T-helper 22 cell (primary cell): ENCODE data around the gene ESF1.
"Not testable (repeated sequence)": the region's sequence is repeated elsewhere in the genome, so short reads cannot be mapped to it uniquely, and the experiment has no call there.

ENCODE experiments used
- DNase-seq: peaks from one replicate; pipeline ENCODE4 v3.0.0-alpha.2; 2020; ENCODE audit warnings: low read depth

The ESF1 gene

GRCh38 chr20:13790708-13791107 lies 6.0 kb upstream of the ESF1 start:
- no peak for DNase-seq

GRCh38 chr20:13788167-13788834 lies 3.6 kb upstream of the ESF1 start:
- DNase-seq: no peak

- no peak for DNase-seq
These were observed 1.6 kb upstream of the ESF1 start for GRCh38 chr20:13786143-13786828.

GRCh38 chr20:13784271-13784892 lies 337 bp downstream of the ESF1 start:
- no peak for DNase-seq

GRCh38 chr20:13783528-13783927 lies 1.2 kb downstream of the ESF1 start:
- no peak for DNase-seq

GRCh38 chr20:13778827-13779226 lies 5.9 kb downstream of the ESF1 start:
- no peak for DNase-seq

GRCh38 chr20:13777171-13777601 lies 7.5 kb downstream of the ESF1 start:
- DNase-seq: no peak

- DNase-seq: no peak
These were observed 8.9 kb downstream of the ESF1 start for GRCh38 chr20:13775867-13776266.

- DNase-seq: no peak
These were observed 12.2 kb downstream of the ESF1 start for GRCh38 chr20:13772529-13772928.

GRCh38 chr20:13771853-13772453 lies 12.8 kb downstream of the ESF1 start:
- DNase-seq: no peak

- DNase-seq: no peak
These were observed 14.6 kb downstream of the ESF1 start for GRCh38 chr20:13770141-13770540.

GRCh38 chr20:13765868-13766416 lies 18.8 kb downstream of the ESF1 start:
- no peak for DNase-seq

GRCh38 chr20:13765299-13765698 lies 19.4 kb downstream of the ESF1 start:
- DNase-seq: no peak

GRCh38 chr20:13760451-13760946 lies 24.2 kb downstream of the ESF1 start:
- DNase-seq: not testable (repeated sequence)

- no peak for DNase-seq
These were observed 25.8 kb downstream of the ESF1 start for GRCh38 chr20:13758884-13759283.

- DNase-seq: no peak
These were observed 28.2 kb downstream of the ESF1 start for GRCh38 chr20:13756551-13756950.

GRCh38 chr20:13755809-13756208 lies 28.9 kb downstream of the ESF1 start:
- no peak for DNase-seq

GRCh38 chr20:13753436-13754036 lies 31.2 kb downstream of the ESF1 start:
- DNase-seq: no peak

- no peak for DNase-seq
These were observed 34.9 kb downstream of the ESF1 start for GRCh38 chr20:13749811-13750210.

GRCh38 chr20:13745784-13746183 lies 38.9 kb downstream of the ESF1 start:
- no peak for DNase-seq

GRCh38 chr20:13744352-13744751 lies 40.4 kb downstream of the ESF1 start:
- no peak for DNase-seq

- DNase-seq: no peak
These were observed 42.8 kb downstream of the ESF1 start for GRCh38 chr20:13741879-13742278.
